NCI-H1694 (cell line): Measurements from ENCODE around the gene SIRPD.
"Not testable (repeated sequence)": the region's sequence is repeated elsewhere in the genome, so short reads cannot be mapped to it uniquely, and the experiment has no call there.

Source experiments
- DNase-seq: peaks from one replicate; lab custom pipeline; 2025; lab: John Stamatoyannopoulos, UW

The SIRPD gene

DNA sequence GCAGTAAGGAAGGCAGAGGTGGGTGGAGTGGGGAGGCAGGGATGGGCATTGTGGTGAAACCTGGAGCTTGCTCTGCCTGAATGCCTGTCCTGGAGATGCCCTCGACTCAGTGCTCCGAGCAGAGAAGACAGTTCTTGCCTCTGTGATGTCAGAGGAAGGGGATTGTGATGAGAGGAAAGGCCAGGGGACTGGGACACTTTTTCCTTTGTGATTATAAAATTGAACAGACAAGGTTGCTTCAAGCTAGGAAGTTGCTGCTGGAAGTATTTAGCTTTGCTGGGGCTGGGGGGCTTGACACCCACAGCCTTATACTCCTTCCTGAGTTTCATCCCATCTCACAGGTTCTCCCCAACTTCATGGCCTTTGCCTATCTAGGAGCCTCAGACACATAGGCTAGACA lies at the start of gene SIRPD:
Gene SIRPD (minus strand): TSS at position 101 of the 400 bp plus-strand sequence. CDS start 52 bp downstream, at position 49.
- no peak for DNase-seq

DNA sequence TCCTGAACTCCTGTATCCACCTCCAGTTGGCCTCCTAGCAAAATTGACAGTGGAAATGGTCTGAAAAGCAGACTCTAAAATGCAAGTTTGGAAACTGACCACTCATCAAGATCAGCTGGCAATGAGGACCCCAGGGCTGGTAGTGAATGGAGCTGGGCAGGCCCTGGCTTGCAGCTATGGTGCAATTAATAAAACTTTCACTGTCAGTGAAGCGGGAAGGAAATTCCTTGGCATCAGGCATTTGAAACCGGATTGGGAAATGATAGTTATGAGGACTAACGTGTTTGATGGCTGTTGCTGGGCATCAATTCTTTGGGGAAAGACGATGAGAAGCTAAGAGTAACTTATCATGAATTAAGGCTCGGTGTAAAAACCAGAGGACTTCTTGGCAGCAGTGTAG lies 43.2 kb upstream of the SIRPD start:
- DNase-seq, result no peak

DNA sequence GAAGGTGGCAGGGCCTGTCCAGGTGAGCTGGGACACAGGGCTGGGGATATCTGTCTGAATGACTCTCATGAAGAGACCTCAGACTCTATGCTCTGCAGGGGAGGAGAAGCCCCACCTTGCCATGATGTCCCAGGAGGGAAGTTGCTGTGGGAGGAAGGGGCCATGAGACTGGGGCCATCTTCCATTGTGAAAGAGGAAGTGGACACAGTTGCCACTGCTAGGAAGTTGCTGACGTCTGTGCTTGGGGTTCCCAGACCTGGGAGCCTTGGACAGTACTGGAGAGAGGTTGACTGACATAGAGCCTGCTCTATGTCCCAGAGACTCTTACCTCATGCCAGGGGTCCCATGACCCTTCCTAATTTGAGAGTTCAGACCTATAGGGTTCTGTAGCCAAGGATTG lies 37.8 kb upstream of the SIRPD start:
- no peak for DNase-seq

DNA sequence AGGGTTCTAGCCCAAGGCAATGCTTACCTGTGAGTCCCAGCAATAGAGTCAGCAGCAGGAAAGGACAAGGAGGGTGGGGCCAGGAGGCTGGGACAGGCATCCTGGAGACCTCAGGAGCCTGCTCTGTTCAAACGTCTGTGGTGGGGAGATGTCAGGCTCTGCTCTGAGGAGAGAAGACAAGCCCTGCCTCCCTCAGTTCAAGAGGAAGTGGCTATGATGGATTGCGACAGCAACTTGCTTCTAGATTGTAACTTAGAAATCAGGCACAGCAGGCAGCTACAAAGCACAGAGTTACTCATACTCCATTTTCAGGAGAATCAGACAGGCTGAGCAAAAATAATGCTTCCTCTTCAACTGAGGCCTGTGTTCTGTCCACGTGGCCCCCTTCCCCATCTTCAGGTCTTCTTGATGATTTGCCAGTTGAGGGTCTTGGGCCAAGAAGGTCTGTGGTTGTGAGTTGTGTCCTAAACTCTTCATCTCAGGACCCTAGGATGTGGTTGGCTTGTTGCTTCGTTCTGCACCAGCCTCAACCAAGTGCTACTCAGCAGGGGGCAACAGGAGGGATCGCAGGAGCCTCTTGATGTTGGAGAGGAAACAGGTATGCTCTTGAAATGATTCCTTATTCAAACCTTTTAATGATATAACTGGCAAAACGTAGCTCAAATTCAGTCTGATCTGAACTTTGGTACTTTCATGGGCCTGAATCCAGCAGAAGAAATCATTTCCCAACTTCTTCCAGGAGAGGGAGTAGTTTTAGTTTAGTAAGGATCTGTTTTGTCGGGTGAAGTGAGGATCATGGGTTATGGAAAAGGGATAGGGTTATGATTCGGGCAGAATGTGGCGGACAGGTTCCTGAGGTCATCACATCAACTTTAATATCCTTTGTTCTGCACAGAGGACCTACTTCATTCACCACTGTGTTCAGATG lies 31.3 kb upstream of the SIRPD start:
- no peak for DNase-seq

- DNase-seq, result no peak
Observed at GRCh38 chr20:1587781-1588532, 30.5 kb upstream of the SIRPD start.

DNA sequence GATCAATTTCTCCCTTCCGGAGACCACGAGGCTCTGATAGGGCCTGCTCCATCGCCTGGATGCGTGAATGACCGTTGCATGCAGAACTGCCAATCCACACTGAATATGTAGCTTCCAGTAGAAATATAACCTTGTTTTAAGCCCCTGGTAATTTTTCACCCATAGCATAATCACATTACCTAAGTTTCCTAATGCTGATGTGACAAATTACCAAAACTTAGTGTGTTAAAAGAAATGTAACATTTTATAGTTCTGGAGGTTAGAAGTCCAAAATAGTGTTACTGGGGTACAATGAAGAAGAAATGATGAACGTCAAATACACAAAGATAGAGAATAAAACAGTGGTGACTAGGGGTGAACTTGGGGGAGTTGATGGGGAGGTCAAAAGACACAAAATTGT lies 22.0 kb upstream of the SIRPD start:
- no peak for DNase-seq

- no peak for DNase-seq
Observed at GRCh38 chr20:1577906-1578305, 20.4 kb upstream of the SIRPD start.

DNA sequence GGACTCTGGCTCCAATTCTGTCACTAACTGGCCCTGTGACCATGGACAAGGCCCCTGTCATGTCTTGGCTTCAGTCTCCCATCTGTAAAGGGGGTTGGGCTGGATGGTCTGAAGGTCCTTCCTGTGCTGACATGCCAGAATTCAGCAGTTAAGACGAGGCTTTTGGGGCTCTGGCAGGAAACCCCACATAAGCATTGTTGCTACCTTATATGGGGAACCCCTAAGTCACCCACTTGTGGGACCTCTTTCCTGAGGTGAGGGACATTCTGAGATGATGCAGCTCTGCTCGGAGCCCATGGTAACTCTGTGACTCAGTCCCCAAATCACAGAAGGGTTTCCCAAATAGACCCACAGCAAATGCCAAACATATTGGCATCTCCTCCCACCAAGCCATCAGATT lies 19.8 kb upstream of the SIRPD start:
- not testable (repeated sequence) for DNase-seq

DNA sequence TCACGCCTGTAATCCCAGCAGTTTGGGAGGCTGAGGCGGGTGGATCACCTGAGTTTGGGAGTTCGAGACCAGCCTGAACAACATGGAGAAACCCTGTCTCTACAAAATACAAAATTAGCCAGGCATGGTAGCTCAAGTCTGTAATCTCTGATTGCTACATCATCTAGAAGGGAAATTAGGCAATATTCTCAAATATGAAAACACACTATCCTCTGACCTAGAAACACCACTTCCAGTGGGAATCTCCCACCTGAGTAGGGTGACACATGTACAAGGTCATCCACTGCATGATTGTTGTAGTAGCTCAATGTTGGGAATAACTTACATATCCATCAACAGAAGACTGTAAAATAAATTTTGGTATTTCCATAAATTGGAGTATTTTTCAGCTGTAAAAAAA lies 19.1 kb upstream of the SIRPD start:
- DNase-seq, result no peak

DNA sequence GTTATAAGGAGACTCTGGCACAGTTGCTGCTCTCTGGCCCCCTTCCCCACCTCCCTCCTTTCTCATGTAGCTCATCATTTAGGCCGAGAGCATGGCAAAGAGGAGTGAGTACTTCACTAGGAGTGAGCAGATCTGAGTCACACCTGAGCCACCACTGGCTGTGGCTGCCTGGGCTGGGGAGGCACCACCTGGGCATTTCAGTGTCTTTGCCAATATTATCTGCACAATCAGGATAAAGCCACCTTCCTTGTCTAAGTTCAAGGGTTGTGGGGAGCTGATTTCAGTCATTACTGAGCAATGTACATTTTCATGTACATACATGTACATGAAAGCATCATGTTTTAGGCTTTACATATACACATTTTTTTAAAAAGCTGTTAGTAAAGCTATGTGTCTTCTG lies 18.5 kb upstream of the SIRPD start:
- DNase-seq, result not testable (repeated sequence)

DNA sequence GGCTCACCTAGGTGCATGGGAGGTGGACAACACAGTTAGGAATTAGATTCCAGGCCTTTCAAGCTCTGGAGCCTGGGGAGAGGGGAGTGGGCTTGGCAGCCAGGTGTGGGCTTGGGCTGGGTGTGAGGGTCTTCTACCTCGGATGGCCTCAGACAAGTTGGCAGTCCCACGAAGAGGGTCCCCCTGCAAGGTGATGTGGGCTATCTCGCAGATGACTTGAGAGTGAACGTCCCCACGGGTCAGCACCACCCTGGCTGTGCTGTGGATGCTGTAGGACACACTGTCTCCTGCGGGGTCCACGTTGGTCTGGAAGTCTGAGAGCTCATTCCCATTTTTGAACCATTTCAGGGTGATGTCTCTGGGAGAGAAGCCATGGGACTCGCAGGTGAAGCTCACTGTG lies 14.1 kb upstream of the SIRPD start:
- not testable (repeated sequence) for DNase-seq

GRCh38 chr20:1569415-1569881 lies 11.9 kb upstream of the SIRPD start:
- no peak for DNase-seq

GRCh38 chr20:1568163-1568490 lies 10.6 kb upstream of the SIRPD start:
- DNase-seq, result no peak

DNA sequence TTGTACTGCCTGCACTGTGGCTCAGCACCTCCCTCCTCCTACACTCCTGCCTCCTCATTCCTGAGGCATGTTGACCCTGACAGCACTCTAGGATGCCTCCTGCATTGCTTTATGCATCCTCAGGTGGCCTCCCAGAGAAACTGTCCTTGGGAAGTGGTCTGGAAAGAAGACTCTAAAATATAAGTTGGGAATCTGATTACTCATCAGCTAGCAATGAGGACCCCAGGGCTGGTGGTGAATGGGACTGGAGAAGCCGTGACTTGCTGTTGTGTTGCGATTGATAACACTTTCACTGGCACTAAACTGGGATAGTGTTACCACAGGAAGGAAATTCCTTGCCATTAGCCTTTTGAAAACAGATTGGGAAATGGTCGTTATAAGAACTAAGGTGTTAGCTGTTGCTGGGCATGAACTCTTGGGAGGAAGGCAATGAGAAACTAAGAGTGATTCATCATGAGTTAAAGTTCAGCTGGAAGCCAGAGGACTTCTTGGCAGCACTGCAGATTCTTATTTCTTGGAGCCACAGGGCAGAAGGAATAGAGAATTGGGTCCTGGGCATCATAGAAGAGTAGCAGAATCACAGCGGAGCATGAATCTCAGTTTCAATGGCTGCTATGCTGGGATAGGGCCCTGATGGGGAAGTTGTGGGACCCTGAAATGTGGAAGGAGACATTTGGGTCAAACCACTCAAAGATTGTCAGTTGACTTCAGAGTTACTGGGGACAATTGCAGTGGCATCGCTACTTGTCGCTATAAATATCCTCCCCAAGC lies 10.1 kb upstream of the SIRPD start:
- DNase-seq, result no peak

GRCh38 chr20:1566701-1567100 lies 9.2 kb upstream of the SIRPD start:
- no peak for DNase-seq

- DNase-seq, result no peak
Observed at GRCh38 chr20:1565461-1565860, 8.0 kb upstream of the SIRPD start.

- DNase-seq, result no peak
Observed at GRCh38 chr20:1563598-1563997, 6.1 kb upstream of the SIRPD start.

DNA sequence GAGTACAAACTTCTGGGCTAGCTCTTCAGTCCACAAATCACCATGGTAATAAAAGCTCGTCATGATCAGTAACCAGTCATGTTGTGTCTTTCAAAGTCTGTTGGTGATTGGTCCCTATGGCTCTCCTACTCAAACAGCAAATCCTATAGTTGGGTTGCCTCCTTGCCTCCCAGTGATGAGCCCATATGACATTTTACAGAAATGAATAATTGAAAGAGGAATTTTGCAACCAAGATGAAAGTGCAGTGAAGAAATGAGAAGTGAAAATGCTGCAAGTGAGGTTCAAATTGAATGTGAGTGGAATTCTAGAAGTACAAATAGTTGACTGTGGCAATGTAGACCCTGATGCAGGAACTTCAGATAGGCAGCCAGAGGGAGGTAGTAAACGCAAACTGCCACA lies 5.1 kb upstream of the SIRPD start:
- DNase-seq, result no peak

DNA sequence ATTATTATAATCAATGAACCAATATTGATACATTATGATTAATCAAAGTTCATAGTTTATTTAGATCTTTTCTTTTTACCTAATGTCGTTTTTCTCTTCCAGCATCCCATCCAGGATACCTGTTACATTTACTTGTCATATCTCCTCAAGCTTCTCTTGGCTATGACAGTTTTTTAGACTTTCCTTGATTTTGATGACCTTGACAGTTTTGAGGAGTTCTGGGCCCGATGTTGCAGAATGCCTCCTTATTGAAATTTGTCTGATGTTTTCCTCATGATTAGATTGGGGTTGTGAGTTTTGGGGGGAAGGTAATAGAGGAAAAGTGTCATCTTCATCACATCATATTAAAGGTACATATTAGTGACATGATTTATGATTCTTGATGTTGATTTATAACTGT lies 3.8 kb upstream of the SIRPD start:
- DNase-seq, result no peak

DNA sequence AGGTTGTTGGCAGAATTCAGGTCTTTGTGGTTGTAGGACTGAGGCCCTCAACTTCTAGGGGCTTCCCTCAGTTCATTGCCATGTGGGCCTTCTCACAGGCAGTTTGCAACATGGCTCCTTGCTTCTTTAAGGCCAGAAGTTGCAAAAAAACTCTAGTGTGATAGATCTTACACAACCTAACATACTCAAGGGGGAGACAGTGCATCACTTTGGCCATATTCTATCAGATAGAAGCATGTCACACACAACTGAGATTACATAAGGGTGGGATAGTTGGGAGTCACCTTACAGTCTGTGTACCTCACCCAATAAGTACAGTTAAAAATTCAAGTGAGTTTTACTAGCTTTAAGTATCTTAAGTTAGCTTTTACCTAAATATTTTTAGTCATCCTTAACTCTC lies 1.6 kb downstream of the SIRPD start:
- DNase-seq, result no peak

- DNase-seq, result no peak
Observed at GRCh38 chr20:1539816-1540419, 17.6 kb downstream of the SIRPD start.

GRCh38 chr20:1538655-1539054 lies 18.9 kb downstream of the SIRPD start:
- no peak for DNase-seq
